ENCODE data around the gene NRXN2. TPM values are rescaled to one million over a fixed set of nuclear protein-coding genes. Genes with fewer than 3 reads are reported as not detected.

The NRXN2 gene
- total and polyA plus RNA-seq, 10 of the 15 experiments (the other 5 are each of a cell fraction or from before 2014, with no cell fraction given) = 0.03 to 1.4 (median 0.23) TPM

DNA sequence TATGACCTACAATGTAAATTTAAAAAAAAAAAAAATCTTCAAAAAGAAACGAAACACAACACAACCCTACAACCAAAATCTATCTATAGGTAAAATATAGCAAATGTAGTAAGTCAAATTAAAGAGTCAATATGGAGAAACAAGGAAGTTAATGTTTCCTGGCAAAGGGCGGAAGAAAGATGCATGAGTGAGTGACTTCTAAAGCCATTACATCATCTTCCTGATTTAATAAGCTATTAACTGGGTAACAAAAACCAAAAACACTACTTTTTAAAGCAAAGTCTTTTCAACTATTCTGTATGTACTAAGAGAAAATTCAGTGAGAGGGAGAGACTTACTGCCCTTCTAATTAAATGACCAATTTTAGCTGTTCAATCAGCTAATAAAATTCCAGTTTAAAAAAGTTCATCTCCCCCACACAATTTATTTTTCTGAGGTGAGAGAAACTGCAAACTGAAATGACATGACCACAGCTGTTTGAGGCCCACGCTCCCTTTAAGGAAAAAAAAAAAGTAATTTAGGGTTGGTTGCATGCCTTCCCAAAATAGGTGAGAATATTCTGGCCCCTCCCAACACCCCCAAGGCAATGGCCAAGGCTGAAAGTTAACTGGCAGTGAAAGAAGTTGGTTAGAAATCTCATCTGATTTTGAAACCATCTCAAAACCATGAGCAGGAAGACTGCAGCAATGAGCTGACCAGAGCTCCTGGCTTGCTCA, 49.5 kb upstream of the NRXN2 start (continued):
- TF ChIP-seq, protein P1, sequence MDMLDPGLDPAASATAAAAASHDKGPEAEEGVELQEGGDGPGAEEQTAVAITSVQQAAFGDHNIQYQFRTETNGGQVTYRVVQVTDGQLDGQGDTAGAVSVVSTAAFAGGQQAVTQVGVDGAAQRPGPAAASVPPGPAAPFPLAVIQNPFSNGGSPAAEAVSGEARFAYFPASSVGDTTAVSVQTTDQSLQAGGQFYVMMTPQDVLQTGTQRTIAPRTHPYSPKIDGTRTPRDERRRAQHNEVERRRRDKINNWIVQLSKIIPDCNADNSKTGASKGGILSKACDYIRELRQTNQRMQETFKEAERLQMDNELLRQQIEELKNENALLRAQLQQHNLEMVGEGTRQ (IDR thresholded peaks at IDR 0.05; ENCODE audit: borderline replicate concordance, low read depth, low read length) = no peak
- TF ChIP-seq, protein P2, sequence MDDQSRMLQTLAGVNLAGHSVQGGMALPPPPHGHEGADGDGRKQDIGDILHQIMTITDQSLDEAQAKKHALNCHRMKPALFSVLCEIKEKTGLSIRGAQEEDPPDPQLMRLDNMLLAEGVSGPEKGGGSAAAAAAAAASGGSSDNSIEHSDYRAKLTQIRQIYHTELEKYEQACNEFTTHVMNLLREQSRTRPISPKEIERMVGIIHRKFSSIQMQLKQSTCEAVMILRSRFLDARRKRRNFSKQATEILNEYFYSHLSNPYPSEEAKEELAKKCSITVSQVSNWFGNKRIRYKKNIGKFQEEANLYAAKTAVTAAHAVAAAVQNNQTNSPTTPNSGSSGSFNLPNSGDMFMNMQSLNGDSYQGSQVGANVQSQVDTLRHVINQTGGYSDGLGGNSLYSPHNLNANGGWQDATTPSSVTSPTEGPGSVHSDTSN (IDR thresholded peaks at IDR 0.05; ENCODE audit: insufficient replicate concordance, low read depth, low read length) = no peak
- TF ChIP-seq, protein P3, sequence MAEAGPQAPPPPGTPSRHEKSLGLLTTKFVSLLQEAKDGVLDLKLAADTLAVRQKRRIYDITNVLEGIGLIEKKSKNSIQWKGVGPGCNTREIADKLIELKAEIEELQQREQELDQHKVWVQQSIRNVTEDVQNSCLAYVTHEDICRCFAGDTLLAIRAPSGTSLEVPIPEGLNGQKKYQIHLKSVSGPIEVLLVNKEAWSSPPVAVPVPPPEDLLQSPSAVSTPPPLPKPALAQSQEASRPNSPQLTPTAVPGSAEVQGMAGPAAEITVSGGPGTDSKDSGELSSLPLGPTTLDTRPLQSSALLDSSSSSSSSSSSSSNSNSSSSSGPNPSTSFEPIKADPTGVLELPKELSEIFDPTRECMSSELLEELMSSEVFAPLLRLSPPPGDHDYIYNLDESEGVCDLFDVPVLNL (IDR thresholded peaks at IDR 0.05; ENCODE audit: low read depth, low read length) = no peak
- TF ChIP-seq MEF2A (IDR thresholded peaks at IDR 0.05; ENCODE audit: insufficient read depth, low read depth, low read length) (peak; percentile 61; the same call in 1 of the 2 replicates), NFIC (IDR thresholded peaks at IDR 0.05; ENCODE audit: low read depth, low read length) (peak; percentile 57; the same call in 1 of the 2 replicates), NFXL1 (IDR thresholded peaks at IDR 0.05; ENCODE audit: borderline replicate concordance) (no peak), SREBF2 (IDR thresholded peaks at IDR 0.05; ENCODE audit: low read length) (no peak), MEF2B (IDR thresholded peaks at IDR 0.05; ENCODE audit: partially characterized antibody, poor library complexity, severe bottlenecking) (peak; percentile 17), CBX5 (IDR thresholded peaks at IDR 0.05; ENCODE audit: low read depth) (no peak), SMC3 (IDR thresholded peaks at IDR 0.05; ENCODE audit: borderline replicate concordance, low read length) (no peak), ZNF207 (IDR thresholded peaks at IDR 0.05; ENCODE audit: borderline replicate concordance) (no peak), STAT1 (conservative IDR thresholded peaks at IDR 0.05) (no peak), ZNF622 (IDR thresholded peaks at IDR 0.05) (no peak), IKZF1 (conservative IDR thresholded peaks at IDR 0.05) (no peak), BACH1 (IDR thresholded peaks at IDR 0.05; ENCODE audit: borderline replicate concordance) (no peak), RBBP5 (conservative IDR thresholded peaks at IDR 0.05) (no peak)
- TF ChIP-seq, protein P4, sequence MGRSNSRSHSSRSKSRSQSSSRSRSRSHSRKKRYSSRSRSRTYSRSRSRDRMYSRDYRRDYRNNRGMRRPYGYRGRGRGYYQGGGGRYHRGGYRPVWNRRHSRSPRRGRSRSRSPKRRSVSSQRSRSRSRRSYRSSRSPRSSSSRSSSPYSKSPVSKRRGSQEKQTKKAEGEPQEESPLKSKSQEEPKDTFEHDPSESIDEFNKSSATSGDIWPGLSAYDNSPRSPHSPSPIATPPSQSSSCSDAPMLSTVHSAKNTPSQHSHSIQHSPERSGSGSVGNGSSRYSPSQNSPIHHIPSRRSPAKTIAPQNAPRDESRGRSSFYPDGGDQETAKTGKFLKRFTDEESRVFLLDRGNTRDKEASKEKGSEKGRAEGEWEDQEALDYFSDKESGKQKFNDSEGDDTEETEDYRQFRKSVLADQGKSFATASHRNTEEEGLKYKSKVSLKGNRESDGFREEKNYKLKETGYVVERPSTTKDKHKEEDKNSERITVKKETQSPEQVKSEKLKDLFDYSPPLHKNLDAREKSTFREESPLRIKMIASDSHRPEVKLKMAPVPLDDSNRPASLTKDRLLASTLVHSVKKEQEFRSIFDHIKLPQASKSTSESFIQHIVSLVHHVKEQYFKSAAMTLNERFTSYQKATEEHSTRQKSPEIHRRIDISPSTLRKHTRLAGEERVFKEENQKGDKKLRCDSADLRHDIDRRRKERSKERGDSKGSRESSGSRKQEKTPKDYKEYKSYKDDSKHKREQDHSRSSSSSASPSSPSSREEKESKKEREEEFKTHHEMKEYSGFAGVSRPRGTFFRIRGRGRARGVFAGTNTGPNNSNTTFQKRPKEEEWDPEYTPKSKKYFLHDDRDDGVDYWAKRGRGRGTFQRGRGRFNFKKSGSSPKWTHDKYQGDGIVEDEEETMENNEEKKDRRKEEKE (IDR thresholded peaks at IDR 0.05) = no peak
- TF ChIP-seq, protein P5, sequence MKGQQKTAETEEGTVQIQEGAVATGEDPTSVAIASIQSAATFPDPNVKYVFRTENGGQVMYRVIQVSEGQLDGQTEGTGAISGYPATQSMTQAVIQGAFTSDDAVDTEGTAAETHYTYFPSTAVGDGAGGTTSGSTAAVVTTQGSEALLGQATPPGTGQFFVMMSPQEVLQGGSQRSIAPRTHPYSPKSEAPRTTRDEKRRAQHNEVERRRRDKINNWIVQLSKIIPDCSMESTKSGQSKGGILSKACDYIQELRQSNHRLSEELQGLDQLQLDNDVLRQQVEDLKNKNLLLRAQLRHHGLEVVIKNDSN (IDR thresholded peaks at IDR 0.05; ENCODE audit: borderline replicate concordance, extremely low read length, insufficient read depth, low read depth, low read length) = no peak
- TF ChIP-seq, protein P6, sequence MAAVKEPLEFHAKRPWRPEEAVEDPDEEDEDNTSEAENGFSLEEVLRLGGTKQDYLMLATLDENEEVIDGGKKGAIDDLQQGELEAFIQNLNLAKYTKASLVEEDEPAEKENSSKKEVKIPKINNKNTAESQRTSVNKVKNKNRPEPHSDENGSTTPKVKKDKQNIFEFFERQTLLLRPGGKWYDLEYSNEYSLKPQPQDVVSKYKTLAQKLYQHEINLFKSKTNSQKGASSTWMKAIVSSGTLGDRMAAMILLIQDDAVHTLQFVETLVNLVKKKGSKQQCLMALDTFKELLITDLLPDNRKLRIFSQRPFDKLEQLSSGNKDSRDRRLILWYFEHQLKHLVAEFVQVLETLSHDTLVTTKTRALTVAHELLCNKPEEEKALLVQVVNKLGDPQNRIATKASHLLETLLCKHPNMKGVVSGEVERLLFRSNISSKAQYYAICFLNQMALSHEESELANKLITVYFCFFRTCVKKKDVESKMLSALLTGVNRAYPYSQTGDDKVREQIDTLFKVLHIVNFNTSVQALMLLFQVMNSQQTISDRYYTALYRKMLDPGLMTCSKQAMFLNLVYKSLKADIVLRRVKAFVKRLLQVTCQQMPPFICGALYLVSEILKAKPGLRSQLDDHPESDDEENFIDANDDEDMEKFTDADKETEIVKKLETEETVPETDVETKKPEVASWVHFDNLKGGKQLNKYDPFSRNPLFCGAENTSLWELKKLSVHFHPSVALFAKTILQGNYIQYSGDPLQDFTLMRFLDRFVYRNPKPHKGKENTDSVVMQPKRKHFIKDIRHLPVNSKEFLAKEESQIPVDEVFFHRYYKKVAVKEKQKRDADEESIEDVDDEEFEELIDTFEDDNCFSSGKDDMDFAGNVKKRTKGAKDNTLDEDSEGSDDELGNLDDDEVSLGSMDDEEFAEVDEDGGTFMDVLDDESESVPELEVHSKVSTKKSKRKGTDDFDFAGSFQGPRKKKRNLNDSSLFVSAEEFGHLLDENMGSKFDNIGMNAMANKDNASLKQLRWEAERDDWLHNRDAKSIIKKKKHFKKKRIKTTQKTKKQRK (IDR thresholded peaks at IDR 0.05; ENCODE audit: low read depth, low read length) = no peak
